ENCODE measurements around the gene ARHGAP12. TPM values are rescaled to one million over a fixed set of nuclear protein-coding genes. Genes with fewer than 3 reads are reported as not detected.

The ARHGAP12 gene
- total RNA-seq, 2 experiments from 2014 or later = 40.3 to 41.1 TPM

DNA sequence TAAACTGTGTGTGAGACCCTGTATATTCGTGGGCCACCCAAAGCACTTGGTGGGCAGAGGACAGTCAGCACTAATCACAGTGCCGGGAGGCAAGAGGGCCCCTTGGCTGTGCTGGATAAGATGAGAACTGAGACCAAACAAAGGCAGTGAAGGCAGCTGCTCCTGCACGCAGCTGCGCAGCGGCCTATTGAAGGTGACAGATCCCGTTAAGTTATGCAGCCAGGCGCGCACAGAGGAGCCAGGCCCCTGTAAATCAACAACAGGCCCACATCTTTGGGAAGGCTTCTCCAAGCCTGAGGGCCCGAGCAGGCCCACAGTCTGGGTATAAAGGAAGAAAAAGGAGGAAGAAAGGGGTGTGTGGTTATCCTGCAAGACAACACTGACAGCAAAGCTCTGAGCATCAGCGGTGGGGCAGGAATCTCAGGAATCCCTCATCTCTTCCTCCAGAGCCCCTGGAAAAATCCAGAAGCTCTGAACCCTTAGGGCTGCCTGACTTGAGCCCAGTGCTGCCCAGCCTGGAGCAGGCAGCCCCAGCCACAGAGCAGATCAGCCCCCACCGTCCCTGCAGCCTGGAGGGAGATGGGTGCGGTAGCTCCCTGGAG is 154.2 kb downstream of the ARHGAP12 start:
- ChIA-PET CTCF (no interaction called here), POLR2A (no interaction called here)
- Histone ChIP-seq H3K4me3 (ENCODE audit: low read length) (no peak overlapping the region), H3K27me3 (ENCODE audit: control insufficient read depth in 1 of 2, insufficient read depth in 2 of 2, low read length in 2 of 2) (no peaks in the 10 kb centered on the region), H3K27ac (ENCODE audit: low read depth in 1 of 2, low read length in 2 of 2) (no peak overlapping the region), H3K9me3 (ENCODE audit: control insufficient read depth in 1 of 2, insufficient read depth in 1 of 2, low read length in 2 of 2) (no peaks in the 10 kb centered on the region), H3K36me3 (ENCODE audit: insufficient read depth, low read length) (no peaks in the 10 kb centered on the region), H3K4me1 (ENCODE audit: insufficient read depth, low read length) (no peaks in the 10 kb centered on the region)
- no peaks in the 10 kb centered on the region for H3K9me3 Mint-ChIP-seq
- no peak for ATAC-seq (ENCODE audit: poor library complexity)
- no peak for DNase-seq
- H3K36me3 Mint-ChIP-seq (ENCODE audit: low read depth) = no peaks in the 10 kb centered on the region
- no peaks in the 10 kb centered on the region for H3K4me1 Mint-ChIP-seq (ENCODE audit: low read depth)
- H3K4me3 Mint-ChIP-seq = no peak overlapping the region
- intact Hi-C loops (cut with DNase I, micrococcal nuclease) = loop anchor here in 1 of 2 experiments (5.0 kb wide), 1 partner anchor 692 kb away; no protein-coding TSS in a partner anchor
- no peaks in the 10 kb centered on the region for H3K27me3 Mint-ChIP-seq
- no peak overlapping the region for H3K27ac Mint-ChIP-seq
- TF ChIP-seq, protein P1, sequence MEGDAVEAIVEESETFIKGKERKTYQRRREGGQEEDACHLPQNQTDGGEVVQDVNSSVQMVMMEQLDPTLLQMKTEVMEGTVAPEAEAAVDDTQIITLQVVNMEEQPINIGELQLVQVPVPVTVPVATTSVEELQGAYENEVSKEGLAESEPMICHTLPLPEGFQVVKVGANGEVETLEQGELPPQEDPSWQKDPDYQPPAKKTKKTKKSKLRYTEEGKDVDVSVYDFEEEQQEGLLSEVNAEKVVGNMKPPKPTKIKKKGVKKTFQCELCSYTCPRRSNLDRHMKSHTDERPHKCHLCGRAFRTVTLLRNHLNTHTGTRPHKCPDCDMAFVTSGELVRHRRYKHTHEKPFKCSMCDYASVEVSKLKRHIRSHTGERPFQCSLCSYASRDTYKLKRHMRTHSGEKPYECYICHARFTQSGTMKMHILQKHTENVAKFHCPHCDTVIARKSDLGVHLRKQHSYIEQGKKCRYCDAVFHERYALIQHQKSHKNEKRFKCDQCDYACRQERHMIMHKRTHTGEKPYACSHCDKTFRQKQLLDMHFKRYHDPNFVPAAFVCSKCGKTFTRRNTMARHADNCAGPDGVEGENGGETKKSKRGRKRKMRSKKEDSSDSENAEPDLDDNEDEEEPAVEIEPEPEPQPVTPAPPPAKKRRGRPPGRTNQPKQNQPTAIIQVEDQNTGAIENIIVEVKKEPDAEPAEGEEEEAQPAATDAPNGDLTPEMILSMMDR (IDR thresholded peaks at IDR 0.05) = no peak

DNA sequence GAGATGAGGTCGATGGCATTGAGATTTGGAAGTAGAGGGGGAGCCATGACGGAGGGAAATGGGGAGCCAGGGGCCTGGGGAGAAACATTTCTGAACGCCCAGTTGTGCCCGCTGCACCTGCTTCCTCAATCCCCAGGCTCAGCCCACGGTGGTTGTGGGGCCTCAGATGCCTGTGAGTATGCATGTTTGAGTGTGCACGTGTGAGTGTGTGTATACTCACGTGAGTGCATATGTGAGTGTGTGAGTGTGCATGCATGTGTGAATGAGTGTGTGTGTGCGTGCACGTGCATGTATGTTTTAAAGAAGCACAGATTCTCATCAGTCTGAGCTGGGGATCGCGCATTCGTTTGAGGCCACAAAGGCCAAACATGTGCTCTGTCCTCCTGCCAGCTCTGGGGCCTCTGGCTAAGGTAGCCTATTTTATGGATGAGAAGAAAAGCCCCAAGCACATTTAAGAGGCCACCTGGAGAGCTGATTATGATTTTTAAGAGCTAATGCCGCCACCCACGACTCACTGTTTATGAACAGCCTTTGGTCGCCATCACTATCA is 154.8 kb downstream of the ARHGAP12 start:
- intact Hi-C loops (cut with DNase I, micrococcal nuclease) = loop anchor here in 1 of 2 experiments (5.0 kb wide), 1 partner anchor 692 kb away; no protein-coding TSS in a partner anchor
- H3K4me3 ChIP-seq (ENCODE audit: low read length) = no peak overlapping the region
- Mint-ChIP-seq H3K36me3 (ENCODE audit: low read depth) (no peaks in the 10 kb centered on the region), H3K9me3 (no peaks in the 10 kb centered on the region), H3K4me1 (ENCODE audit: low read depth) (no peaks in the 10 kb centered on the region), H3K27ac (no peak overlapping the region), H3K4me3 (no peak overlapping the region), H3K27me3 (no peaks in the 10 kb centered on the region)
- ChIA-PET CTCF (no interaction called here), POLR2A (no interaction called here)
- TF ChIP-seq, protein P1 (IDR thresholded peaks at IDR 0.05) = no peak
- DNase-seq (no peak), ATAC-seq (ENCODE audit: poor library complexity) (no peak)
- no peaks in the 10 kb centered on the region for H3K4me1 ChIP-seq (ENCODE audit: insufficient read depth, low read length)
- H3K27ac ChIP-seq (ENCODE audit: low read depth in 1 of 2, low read length in 2 of 2) = no peak overlapping the region
- H3K9me3 ChIP-seq (ENCODE audit: control insufficient read depth in 1 of 2, insufficient read depth in 1 of 2, low read length in 2 of 2) = no peaks in the 10 kb centered on the region
- H3K36me3 ChIP-seq (ENCODE audit: insufficient read depth, low read length) = no peaks in the 10 kb centered on the region
- H3K27me3 ChIP-seq (ENCODE audit: control insufficient read depth in 1 of 2, insufficient read depth in 2 of 2, low read length in 2 of 2) = no peaks in the 10 kb centered on the region

DNA sequence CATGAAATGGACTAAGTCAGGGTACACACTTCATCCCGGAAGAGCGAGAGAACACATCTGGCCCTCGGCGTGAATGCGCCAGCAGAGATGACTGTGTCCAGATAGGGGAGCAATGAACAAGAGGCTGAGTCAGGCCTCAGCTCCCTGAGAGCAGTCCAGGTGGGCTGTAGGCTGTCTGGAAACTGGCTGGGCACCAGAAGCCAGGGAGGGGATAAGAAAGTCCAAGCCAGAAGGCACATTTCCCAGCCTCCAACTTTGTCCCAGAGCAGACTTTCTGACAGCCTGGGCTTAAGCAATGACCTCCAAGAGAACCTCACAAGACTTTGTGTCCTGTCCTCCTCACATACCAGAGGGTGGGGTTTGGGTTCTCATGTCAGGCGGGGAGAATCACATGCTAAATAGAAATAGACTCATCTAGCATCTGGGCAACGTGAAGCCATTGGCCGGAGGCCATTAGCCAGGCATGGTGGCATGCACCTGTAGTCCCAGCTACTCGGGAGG is 157.2 kb downstream of the ARHGAP12 start:
- ATAC-seq (ENCODE audit: poor library complexity) (no peak), DNase-seq (no peak)
- POLR2A ChIA-PET = no interaction called here
- CTCF ChIA-PET = interaction anchor here (2.3 kb wide), 1 partner anchor 26 kb away, joined by 12 read pairs; no protein-coding TSS in a partner anchor
- Histone ChIP-seq H3K27me3 (ENCODE audit: control insufficient read depth in 1 of 2, insufficient read depth in 2 of 2, low read length in 2 of 2) (no peaks in the 10 kb centered on the region), H3K4me1 (ENCODE audit: insufficient read depth, low read length) (no peaks in the 10 kb centered on the region), H3K4me3 (ENCODE audit: low read length) (no peak overlapping the region), H3K36me3 (ENCODE audit: insufficient read depth, low read length) (no peaks in the 10 kb centered on the region), H3K27ac (ENCODE audit: low read depth in 1 of 2, low read length in 2 of 2) (no peak overlapping the region), H3K9me3 (ENCODE audit: control insufficient read depth in 1 of 2, insufficient read depth in 1 of 2, low read length in 2 of 2) (no peaks in the 10 kb centered on the region)
- Mint-ChIP-seq H3K4me3 (no peak overlapping the region), H3K36me3 (ENCODE audit: low read depth) (no peaks in the 10 kb centered on the region), H3K4me1 (ENCODE audit: low read depth) (no peaks in the 10 kb centered on the region), H3K27ac (no peak overlapping the region), H3K27me3 (no peaks in the 10 kb centered on the region), H3K9me3 (no peaks in the 10 kb centered on the region)
- TF ChIP-seq, protein P1 (IDR thresholded peaks at IDR 0.05) = no peak
- intact Hi-C loops (cut with DNase I, micrococcal nuclease) = loop anchor here in 1 of 2 experiments (1.0 to 5.0 kb wide), 2 partner anchors 689 to 1045 kb away; no protein-coding TSS in a partner anchor
